SKM-1 (cell line): Measurements from ENCODE around the gene TANC1.
"Not testable (repeated sequence)": the region's sequence is repeated elsewhere in the genome, so short reads cannot be mapped to it uniquely, and the experiment has no call there.

Experiments used
- DNase-seq: peaks from one replicate; lab custom pipeline; 2025; ENCODE audit not compliant: unreplicated experiment; lab: John Stamatoyannopoulos, UW

TANC1 gene

DNA sequence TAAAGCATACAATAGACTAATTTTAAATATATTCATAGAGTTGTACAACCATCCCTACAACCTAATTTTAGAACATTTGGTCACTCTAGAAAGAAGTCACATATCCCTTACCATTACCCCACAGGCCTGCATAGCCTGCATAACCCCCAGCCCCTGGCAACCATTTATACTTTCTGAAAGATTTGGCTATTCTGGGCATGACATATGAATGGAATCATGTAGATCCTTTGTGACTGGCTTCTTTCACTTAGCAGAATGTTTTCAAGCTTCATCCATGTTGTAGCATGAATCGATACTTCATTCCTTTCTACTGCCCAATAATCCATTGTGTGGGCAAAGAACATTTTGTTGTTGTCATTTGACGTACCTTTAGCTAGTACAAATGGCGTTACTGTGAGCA lies 166.5 kb downstream of the TANC1 start:
- no peak for DNase-seq

DNA sequence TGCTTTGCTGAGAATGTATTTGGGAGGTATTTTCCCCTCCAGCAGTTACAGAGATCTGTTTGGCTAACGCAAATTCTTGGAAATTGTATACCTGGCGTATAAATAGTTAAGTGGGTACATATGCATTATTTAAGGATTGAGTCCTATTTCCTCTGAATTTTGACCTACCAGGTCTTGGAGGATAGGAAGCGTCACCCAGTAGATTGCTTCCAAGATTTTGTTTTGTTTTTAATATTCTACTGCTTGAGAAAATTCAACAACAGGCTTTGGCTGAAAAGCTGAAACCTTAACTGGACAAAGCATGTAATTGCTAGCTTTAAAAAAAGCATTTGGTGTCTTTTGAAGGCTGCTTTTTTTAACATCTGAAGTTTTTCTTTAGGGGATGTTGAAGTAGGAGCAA lies 168.0 kb downstream of the TANC1 start:
- no peak for DNase-seq

DNA sequence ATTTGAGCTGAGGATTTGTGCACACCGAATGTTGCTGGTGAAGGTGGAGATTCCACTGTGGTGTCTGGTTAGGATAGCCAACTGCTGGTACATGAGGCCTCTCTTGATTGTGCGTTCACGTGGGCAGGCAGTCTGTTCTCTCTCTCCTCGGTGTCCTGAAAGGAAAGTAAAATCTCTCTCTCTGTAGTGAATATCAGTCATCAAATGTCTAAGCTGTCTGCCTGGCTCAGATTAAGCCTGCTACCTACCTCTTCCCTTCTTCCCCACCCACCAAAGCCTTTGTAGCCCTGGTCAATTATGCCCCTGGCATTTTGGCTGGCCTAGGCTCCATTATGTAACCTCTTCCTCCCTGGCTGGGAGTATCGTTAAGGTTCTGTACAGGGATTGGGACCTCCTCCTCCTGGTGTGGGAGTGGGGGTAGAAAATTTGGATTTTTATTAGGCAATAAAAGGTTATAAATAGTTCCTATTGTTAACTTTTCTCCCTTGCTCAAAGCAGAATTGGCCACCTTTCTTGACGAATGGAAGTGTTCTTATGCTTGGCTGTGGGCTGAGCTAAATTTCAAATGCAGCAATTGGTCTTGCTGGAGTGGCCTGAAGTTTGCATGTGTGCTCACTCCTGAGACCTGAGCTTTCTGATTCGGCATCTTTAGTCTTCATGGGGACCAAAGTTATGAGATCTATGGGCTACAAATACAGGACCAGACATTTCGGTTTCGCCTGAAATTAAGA lies 169.2 kb downstream of the TANC1 start:
- no peak for DNase-seq

DNA sequence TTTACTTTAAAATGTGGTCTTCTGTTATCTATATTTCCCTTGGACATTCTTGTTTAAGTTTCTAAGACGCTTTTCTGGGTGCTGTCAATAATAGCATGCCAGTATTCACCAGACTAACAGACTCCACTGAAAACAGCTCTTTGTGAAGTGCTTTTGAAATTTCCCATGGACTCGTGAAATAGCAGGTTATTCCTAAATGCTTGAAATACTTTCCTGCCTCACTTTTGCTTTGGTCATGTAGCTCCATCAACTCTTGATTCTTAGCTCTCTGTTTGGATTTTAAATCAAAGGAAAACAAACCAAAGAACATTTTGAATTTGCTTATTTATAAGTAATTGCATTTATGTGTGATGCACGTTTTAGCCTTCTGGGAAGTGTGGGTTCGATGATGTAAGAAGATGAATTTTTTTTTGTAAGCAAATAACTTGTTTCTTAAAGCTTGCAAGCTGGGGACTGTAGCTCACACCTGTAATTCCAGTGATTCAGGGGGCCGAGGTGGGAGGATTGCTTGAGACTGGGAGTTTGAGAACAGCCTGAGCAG lies 170.3 kb downstream of the TANC1 start:
- DNase-seq, result no peak

DNA sequence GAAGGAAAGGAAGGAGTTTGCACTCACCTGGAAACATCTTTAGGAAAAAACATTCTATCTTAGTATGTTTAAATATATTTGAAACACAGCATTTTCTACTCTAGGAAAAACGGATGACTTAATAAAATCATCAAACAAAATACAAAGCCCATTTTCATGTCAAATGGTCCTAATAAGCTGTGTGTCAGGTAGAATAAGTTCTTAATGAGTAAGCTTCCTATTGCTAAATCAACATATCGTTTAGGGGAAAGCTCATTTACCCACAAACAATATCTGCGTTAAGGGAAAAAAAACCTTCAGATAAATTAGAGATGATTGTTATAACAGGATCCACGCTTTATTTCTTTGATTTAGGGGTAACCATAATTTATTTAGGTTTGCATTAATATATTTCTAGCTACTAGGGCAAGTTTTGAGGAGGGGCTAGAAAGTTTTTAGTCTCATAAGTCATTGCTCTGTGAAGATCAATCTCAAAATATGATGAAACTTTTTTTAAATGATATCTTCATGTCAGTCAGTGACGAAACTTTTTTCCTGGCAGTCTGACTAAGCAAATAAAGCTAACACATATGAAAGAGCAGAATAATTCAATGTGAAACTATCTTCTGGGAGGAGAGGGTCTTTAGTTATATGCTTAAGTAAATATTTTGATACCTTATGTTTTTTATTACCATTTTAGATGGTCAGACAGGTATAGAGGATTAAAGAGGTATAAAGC lies 170.9 kb downstream of the TANC1 start:
- DNase-seq, result no peak

DNA sequence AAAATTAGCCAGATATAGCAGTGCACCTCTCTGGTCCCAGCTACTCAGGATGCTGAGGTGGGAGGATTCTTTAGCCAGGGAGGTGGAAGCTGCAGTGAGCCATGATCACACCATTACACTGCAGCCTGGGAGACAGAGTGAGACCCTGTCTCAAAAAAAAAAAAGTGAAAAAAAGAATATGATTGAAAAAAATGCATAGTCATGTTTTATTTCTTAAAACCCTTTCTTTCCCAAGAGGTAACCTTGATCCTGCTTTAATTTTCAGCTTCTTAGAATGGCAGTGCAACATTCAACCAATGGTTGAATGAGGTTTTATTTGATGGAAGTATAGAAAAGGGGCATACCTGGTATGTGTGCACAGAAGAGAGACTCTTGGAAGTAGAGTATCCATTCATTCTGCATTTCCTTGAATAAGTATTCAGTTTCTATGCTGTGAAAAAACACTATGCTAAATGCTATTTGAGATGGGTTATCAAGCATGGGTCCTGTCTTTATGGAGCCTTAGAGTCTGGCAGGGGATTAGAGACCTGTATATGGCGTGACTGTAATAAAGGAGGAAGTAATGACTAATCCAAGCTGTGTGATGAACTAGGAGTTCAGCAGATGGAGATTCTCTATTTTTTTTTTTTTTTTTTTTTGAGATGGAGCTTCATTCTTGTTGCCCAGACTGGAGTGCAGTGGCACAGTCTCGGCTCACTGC lies 171.8 kb downstream of the TANC1 start:
- DNase-seq, result no peak

DNA sequence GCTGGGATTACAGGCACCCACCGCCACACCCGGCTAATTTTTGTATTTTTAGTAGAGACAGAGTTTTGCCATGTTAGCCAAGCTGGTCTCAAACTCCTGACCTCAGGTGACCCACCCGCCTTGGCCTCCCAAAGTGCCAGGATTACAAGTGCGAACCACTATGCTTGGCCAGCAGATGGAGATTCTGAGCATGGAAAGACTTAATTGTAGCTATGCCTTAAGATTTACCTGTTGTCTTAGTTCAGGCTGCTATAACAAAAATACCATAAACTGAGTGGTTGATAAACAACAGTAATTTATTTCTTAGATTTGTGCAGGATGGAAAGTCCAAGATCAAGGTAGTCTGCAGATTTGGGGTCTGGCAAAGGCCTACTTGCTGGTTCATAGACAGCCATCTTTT lies 172.4 kb downstream of the TANC1 start:
- DNase-seq, result not testable (repeated sequence)

DNA sequence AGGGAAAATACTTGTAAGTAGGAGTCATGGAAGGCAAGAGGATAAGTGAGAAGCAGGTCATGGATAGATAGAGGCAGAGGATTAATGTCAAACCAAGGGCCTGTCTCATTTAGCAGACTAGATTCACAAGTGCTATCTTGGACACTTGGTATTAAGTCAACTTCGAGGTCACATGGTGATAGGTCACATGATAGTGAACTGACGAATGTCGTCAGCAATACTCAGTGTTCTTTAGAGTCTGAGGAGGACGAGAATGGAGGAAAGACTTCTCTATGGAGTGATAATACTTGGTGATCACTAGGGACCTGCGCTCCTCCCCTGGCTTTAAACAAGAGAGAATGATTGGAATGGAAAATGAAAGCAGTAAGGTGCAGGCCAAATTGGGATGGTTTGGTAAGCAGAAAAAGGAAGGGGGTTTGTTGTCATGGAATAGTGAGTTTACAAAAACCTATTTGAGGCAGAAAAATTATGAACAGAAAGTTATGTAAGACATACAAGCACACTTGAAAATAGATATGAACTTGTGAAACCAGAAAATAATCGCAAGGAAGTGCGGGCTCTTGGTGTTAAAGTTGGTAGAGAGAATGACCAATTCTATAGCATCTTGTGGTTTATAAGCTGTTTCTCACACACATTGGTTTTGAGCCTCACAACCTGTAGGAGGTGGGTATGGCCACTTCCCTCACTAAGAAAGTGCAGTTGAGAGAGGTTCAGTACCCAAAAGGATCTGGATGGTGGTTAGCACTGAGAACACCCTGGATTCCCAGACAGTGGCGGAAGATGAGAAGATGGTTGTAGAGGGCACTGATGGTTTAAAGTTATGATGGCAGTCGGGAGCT lies 176.6 kb downstream of the TANC1 start:
- no peak for DNase-seq

DNA sequence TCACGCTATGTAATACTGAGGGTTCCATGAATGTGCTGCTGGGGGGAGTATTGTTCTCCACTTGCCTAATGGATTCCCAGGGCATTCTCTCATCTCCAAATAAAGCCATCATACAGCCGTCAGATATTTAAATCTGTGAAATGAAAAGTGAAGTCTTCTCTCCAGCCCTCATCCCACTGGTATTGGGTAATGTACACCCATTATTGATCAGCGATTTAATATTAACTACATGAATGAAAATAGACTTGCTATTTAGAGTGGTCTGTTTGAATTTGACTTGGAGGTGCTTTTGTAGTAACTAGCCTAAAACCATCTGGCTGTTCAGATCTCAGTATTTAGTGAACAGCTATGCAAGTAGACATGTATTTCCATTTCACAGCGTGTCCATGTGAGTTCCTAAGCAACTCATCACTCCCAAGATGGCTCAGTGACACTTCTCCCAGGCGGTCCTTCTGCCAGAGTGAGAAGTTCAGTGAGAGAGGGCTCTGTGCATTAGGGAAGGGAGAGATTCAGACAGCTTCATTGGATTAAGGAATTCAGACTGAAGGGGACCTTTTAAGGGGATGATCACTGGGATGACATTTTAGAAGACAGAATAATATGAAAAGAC lies 177.4 kb downstream of the TANC1 start:
- no peak for DNase-seq

DNA sequence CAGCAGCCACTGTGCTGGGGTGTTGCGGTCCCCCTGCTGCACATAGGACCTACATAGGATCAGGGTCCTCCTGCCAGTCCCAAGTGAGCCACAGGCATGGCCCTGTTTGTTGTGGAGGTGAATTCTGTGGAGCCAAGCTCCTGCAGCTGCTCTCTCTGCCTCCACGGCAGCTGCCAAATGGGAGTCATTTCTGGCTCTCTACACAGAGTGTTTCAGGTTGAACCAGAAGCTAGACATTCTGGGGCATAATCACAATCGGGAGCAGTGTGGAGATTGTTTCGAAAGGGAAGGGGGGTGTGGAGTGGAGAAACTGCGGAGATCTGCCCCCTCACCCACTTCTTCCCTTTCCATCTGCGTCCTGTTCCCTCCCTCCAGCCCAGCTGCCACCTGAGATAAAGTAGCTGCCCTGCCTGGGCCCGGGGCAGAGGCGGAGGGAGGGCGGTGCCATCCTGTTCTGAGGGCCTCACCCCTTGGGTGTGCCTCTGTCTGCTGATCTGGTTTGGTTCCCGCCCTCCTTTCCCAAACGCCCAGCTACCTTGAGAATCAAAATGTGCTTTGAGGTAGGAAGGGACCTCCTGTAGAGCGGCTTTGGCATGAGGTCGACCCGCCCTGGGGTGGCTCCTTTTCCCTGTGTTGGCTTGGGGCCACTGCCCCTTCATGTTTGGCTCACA lies 178.7 kb downstream of the TANC1 start:
- no peak for DNase-seq

DNA sequence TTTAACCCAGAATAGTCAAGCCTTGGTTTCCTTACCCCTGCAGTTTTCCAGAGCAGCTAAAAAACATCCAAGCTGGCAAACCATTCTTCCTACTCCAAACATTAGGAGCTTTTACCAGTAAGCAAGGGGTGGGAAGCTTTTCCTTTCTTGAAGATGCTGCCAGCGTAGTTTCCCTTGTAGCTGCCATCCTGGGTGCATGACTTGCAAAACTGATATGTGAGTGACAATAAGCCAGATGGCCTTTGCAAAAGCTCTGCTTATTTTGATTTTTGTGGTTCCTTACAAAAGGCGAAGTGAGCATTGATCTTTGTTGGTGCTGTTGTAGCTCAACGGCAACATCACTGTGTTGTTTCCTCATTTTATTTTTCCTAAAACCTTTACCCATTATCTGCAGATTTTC lies 179.2 kb downstream of the TANC1 start:
- no peak for DNase-seq

DNA sequence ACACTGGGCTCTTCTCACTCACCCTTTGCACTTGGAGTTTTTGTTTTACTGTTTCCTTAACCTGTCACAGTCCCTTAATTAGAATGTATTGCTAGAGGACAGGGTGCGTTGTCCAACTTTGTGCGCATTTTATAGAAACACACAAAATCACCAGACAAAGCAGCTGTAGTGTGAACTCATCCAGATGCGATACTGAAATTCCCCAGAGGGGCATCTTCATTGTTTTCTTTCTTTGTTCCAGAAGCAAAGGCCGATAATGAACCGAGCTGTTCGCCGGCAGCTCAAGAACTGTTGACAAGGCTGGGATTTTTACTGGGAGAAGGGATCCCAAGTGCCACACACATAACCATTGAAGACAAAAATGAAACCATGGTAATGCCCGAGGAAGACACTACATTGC lies 180.5 kb downstream of the TANC1 start:
- DNase-seq, result no peak

DNA sequence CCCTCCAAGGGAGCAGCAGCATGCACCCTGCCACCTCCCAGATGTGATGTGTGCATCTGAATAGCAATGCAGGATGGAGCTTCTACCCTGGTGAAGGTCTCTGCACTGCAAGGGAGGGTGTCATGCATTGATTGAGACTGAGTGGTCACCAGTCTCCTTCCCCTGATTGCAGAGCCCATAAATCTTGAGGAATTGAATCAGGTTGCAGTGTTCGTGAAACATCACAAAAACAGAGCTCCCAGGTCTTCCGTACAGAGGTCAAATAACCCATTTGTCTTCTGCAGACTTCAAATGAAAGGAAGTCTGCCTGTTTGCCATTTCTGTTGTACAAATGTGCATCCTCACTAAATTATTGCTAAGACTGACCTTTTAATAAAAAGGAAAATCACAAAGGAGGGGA lies 181.3 kb downstream of the TANC1 start:
- no peak for DNase-seq

DNA sequence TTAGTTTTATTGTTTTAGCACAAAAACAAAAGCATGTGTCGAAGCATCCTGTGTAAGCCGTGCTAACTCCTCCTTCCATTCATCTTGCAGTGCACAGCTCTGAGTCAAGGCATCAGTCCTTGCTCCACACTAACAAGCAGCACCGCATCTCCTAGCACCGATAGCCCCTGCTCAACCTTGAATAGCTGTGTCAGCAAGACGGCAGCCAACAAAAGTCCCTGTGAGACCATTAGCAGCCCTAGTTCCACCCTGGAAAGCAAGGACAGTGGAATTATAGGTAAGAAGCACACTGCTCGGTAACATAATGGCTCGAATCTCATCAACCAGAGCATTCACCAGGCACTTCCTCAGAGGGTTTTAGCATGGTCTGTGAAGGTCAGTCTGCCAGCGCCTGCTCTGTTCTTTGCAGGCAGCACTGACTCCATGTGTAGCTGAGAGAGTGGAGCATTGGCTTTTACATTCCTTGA lies 181.9 kb downstream of the TANC1 start:
- no peak for DNase-seq

DNA sequence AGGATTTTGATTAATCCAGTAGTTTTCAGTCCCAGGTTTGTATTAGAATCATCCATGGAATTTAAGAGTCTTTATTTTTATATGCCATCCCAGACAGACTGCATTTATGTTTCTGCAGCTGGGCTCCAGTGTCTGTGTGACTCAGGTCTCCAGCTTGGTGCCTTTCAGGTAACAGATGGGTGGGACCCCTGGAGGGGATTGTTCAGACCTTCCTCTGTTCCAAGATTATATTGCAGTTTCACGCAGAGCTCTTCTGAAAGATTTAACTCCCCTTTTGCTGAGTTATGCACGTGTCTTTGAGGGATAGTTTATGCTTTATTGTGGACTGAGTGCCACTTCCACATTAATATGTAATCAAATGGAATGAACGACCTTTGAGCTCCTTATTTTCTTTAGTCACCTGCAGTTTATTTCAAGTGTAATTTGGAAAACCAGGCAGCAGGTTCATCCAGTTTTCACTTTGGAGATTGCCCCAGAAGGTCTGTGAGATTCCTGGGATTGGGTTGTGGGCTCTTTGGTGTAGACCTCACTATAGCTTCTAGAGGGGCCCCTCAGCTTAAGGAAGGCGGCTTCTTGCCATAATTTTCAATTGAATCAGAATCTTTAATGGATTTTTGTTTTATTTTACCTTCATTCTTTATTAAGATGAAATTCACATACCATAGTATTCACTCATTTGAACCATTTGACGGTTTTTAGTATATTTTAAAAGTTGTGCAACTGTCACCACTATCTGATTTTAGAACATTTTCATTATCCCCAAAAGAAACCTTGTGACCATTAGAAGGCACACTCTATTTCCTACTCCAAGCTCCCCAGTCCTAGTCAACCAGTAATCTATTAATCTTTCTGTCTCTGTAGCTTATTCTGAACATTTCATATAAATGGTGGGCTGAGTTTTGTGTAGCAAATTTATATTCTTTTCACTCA lies 183.0 kb downstream of the TANC1 start:
- no peak for DNase-seq

DNA sequence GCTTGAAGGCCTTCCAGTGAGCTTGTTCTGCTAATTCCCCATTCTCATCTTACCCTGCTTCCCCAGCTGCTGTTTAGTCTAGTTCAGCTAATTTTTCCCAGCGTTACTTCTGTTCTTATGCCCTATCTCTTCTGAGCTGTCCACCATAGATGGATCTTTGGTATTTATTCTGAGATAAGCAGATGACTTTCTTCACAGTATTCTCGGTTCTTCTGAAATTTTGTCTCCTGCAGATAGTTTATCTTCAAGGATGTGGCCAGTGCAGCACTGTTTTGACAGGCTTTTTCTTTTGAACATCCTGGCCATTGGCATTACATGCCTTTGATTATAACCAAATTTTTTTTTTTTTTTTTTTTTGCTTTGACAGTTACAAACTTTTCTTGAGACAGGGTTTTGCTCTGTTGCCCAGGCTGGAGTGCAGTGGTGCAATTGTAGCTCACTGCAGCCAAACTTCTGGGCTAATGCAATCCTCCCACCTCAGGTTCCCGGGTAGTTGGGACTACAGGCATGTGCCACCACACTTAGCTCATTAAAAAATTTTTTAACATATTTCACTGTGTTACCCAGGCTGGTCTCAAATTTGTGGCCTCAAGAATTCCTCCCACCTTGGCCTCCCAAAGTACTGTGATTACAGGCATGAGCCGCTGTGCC lies 183.8 kb downstream of the TANC1 start:
- no peak for DNase-seq

DNA sequence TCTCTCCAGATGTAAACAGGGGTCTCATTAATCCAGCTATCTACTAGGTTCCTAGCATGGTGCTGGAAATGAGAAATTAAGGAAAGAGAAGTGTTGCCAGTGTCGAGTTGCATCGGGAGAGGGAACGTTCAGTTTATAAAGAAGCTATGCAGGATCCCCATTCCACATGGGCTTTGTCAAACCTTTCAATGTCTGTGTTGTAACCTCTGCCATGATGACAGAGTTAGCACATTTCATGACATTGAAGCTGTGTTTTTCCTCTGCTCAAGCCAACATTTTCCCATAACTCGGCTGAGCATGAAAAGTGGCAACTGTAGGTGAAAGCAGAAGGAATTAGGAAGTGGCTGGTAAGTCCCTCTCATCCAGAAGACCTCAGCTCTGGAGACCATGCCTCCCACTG lies 184.6 kb downstream of the TANC1 start:
- no peak for DNase-seq

DNA sequence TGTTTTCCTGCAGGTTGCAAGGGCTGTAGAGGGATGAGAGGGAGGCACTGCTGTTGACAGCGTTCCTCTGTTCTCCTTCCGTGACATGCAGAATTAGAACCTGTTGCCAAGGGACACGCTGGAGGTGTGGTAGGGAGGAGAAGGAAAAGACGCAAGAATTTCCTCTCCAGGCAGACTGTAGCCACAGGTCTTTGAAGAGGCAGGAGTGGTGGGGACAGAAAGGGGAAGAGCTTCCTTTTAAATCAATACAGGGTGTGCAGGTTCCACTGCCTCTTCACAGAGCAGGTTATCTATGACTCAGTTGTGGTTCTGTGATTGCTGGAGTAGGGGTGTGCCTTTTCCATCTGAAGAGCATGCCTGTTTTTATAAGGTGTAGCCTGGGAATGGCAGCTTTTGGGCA lies 185.0 kb downstream of the TANC1 start:
- no peak for DNase-seq
